ENCODE results near the gene VWA1. TPM values are rescaled to one million over a fixed set of nuclear protein-coding genes. Genes with fewer than 3 reads are reported as not detected.

The VWA1 gene
- total RNA-seq, 1 donor from 2014 or later, result 58.7 TPM

- no peaks in the 10 kb centered on the region for H3K36me3 ChIP-seq
Observed at GRCh38 chr1:1424707-1425106, 10.8 kb upstream of the VWA1 start.

DNA sequence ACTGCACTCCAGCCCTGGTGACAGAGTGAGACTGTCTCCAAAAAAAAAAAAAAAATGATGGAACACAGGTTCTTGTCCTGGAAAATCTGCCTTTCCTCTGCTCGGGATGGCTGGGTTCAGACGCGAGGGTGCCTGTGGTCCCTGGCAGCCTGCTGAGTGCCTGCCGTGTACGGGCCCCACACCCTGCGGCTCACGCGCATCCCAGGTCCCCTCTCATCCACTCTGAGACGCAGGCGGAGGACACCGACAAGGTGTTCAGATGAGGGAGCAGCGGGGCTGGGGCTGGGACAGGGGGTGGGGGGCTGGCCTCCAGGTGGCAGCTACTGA lies 10.1 kb upstream of the VWA1 start:
- TF ChIP-seq, protein P1, sequence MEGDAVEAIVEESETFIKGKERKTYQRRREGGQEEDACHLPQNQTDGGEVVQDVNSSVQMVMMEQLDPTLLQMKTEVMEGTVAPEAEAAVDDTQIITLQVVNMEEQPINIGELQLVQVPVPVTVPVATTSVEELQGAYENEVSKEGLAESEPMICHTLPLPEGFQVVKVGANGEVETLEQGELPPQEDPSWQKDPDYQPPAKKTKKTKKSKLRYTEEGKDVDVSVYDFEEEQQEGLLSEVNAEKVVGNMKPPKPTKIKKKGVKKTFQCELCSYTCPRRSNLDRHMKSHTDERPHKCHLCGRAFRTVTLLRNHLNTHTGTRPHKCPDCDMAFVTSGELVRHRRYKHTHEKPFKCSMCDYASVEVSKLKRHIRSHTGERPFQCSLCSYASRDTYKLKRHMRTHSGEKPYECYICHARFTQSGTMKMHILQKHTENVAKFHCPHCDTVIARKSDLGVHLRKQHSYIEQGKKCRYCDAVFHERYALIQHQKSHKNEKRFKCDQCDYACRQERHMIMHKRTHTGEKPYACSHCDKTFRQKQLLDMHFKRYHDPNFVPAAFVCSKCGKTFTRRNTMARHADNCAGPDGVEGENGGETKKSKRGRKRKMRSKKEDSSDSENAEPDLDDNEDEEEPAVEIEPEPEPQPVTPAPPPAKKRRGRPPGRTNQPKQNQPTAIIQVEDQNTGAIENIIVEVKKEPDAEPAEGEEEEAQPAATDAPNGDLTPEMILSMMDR (IDR thresholded peaks at IDR 0.05), result no peak

More at GRCh38 chr1:1424707-1425106, 10.8 kb upstream of the VWA1 start:
- DNase-seq (no peak), ATAC-seq (no peak)
- H3K9me3 ChIP-seq, result no peaks in the 10 kb centered on the region
- H3K27ac ChIP-seq, result no peak overlapping the region
- TF ChIP-seq, protein P1 (IDR thresholded peaks at IDR 0.05), result no peak
- H3K27me3 ChIP-seq (ENCODE audit: low read depth), result peaks cover 4% of the 10 kb centered on the region
- peaks cover 8% of the 10 kb centered on the region for H3K4me1 ChIP-seq
- intact Hi-C loops (cut with DNase I), result no loop called here
- no peak overlapping the region for H3K4me3 ChIP-seq

DNA sequence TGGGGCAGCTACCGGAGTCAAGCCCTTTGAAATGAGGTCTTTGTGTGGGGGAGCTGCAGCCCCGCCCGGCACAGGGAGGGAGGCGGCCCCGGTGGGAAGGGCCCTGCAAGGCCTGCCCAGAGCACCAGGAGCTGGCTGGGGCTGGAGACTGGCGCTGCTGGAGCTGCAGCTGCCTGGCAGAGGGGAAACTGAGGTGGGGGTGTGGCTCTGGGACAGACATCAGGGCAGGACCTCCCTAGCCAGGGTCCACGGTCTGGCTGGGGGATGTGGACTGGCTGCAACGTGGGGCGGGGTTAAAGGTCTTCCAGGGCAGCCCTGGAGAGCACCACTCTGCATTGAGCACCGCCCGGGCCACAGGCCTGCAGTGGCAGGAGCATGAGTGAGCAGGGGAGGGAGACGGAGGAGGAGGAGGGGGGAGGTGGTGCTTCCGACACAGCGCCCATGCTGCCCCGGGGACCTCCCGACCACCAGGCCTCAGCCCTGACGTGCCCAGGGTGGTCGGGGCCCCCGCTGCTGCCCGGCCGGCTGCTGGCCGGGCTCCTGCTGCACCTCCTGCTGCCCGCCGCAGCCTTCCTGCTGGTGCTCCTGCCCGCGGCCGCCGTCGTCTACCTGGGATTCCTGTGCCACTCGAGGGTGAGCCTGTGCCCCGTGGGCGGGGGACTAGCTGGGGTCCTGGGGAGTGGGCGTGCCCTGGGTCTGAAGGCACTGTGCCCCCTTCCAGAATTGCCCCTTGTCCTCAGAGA lies 9.6 kb upstream of the VWA1 start:
- DNase-seq (peak; percentile 50), ATAC-seq (no peak)
- Histone ChIP-seq H3K27ac (no peak overlapping the region), H3K27me3 (ENCODE audit: low read depth) (peaks cover 4% of the 10 kb centered on the region), H3K36me3 (no peaks in the 10 kb centered on the region), H3K9me3 (no peaks in the 10 kb centered on the region), H3K4me1 (peaks cover 20% of the 10 kb centered on the region), H3K4me3 (no peak overlapping the region)
- intact Hi-C loops (cut with DNase I), result no loop called here
- TF ChIP-seq, protein P1 (IDR thresholded peaks at IDR 0.05), result no peak

More for the DNA sequence above, 10.1 kb upstream of the VWA1 start:
- ATAC-seq, result no peak
- Histone ChIP-seq H3K9me3 (no peaks in the 10 kb centered on the region), H3K27me3 (ENCODE audit: low read depth) (peaks cover 4% of the 10 kb centered on the region), H3K4me1 (peaks cover 14% of the 10 kb centered on the region), H3K36me3 (no peaks in the 10 kb centered on the region), H3K27ac (no peak overlapping the region), H3K4me3 (no peak overlapping the region)
- DNase-seq, result no peak
- intact Hi-C loops (cut with DNase I), result no loop called here

GRCh38 chr1:1426496-1427105 lies 8.9 kb upstream of the VWA1 start:
- DNase-seq (no peak), ATAC-seq (no peak)
- H3K27ac ChIP-seq, result no peak overlapping the region
- peaks cover 26% of the 10 kb centered on the region for H3K4me1 ChIP-seq
- peaks cover 4% of the 10 kb centered on the region for H3K27me3 ChIP-seq (ENCODE audit: low read depth)
- H3K36me3 ChIP-seq, result no peaks in the 10 kb centered on the region
- no peaks in the 10 kb centered on the region for H3K9me3 ChIP-seq
- intact Hi-C loops (cut with DNase I), result no loop called here
- no peak overlapping the region for H3K4me3 ChIP-seq
- TF ChIP-seq, protein P1 (IDR thresholded peaks at IDR 0.05), result no peak

GRCh38 chr1:1427106-1427819 lies 8.2 kb upstream of the VWA1 start:
- H3K36me3 ChIP-seq, result no peaks in the 10 kb centered on the region
- H3K27me3 ChIP-seq (ENCODE audit: low read depth), result peaks cover 4% of the 10 kb centered on the region
- intact Hi-C loops (cut with DNase I), result no loop called here
- DNase-seq (peak; percentile 53), ATAC-seq (no peak)
- TF ChIP-seq, protein P1 (IDR thresholded peaks at IDR 0.05), result no peak
- peak overlapping the region; percentile 41 for H3K4me3 ChIP-seq
- no peak overlapping the region for H3K27ac ChIP-seq
- H3K9me3 ChIP-seq, result no peaks in the 10 kb centered on the region
- H3K4me1 ChIP-seq, result peaks cover 33% of the 10 kb centered on the region

Measured in lower lobe of right lung (tissue), 2 donors.